ENCODE results near the gene PYDC2. TPM values are rescaled to one million over a fixed set of nuclear protein-coding genes. Genes with fewer than 3 reads are reported as not detected.
A peak's percentile ranks its signal among the peaks of the same experiment; 100 is the strongest.

Gene PYDC2
- total and polyA plus RNA-seq, 2 of the 8 experiments (the other 6 are each of a cell fraction or from before 2014, with no cell fraction given): not detected

DNA sequence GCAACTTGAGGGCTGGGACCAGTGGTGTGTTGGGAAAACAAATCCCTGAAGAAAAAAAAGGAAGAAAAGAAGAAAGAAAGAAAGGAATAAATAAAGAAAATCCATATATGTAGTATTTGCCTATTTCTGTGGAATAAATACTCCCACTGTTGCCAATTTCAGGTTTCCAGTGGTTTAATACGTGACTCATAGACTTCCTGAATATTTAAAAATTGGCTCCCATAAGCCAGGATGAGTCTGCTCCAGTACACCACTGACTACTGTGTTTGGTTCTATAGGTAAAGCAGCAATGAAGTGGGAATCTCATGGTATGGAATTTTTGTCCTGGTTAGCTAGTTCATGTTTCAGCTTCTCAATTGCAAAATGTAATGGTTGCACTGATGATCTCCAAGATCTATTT is 31.6 kb downstream of the PYDC2 start:
- Histone ChIP-seq H2BK5ac (ENCODE audit: low read depth, low read length) (no peak overlapping the region), H2BK12ac (ENCODE audit: low read depth, low read length) (no peak overlapping the region), H3K27ac (ENCODE audit: low read depth, low read length) (no peak overlapping the region), H2BK120ac (replicated peaks; ENCODE audit: low read depth, low read length) (peak overlapping the region; percentile 4), H3K79me2 (ENCODE audit: control insufficient read depth in 1 of 2, insufficient read depth in 2 of 2, low read length in 2 of 2) (no peaks in the 10 kb centered on the region), H4K5ac (ENCODE audit: insufficient read length, low read depth, low read length) (no peak overlapping the region), H3K9ac (replicated peaks in 1 of 4; ENCODE audit: extremely low read depth in 1 of 4, low read depth in 3 of 4, low read length in 3 of 4) (no peak overlapping the region), H4K91ac (replicated peaks; ENCODE audit: insufficient read length, low read length) (no peak overlapping the region), H3K23me2 (ENCODE audit: low read depth, low read length) (no peaks in the 10 kb centered on the region; the same call in 1 of the 2 replicates), H2BK20ac (ENCODE audit: low read length) (no peak overlapping the region), H3K79me1 (ENCODE audit: low read depth, low read length) (no peaks in the 10 kb centered on the region), H3K18ac (ENCODE audit: extremely low read depth, low read length) (no peak overlapping the region), H3K56ac (replicated peaks; ENCODE audit: insufficient read length, low read depth, low read length) (no peak overlapping the region), H3K27me3 (replicated peaks in 1 of 4; ENCODE audit: control insufficient read depth in 3 of 4, extremely low read depth in 1 of 4, insufficient read depth in 3 of 4, low read length in 3 of 4) (no peaks in the 10 kb centered on the region), H3K4ac (replicated peaks; ENCODE audit: insufficient read length, low read depth, low read length) (no peak overlapping the region), H3K23ac (ENCODE audit: insufficient read length) (no peak overlapping the region), H3K36me3 (ENCODE audit: control insufficient read depth in 2 of 4, insufficient read depth in 4 of 4, low read length in 3 of 4) (no peaks in the 10 kb centered on the region), H3K4me2 (ENCODE audit: insufficient read depth in 1 of 2, low read depth in 2 of 2, low read length in 2 of 2) (no peak overlapping the region), H2AFZ (ENCODE audit: low read length) (no peak overlapping the region), H4K20me1 (replicated peaks in 1 of 2; ENCODE audit: control insufficient read depth in 1 of 2, insufficient read depth in 2 of 2, low read length in 2 of 2) (no peaks in the 10 kb centered on the region), H2BK15ac (ENCODE audit: low read length) (no peak overlapping the region), H2AK5ac (ENCODE audit: low read depth, low read length) (no peak overlapping the region), H4K8ac (ENCODE audit: extremely low read depth, insufficient read depth, low read length) (no peak overlapping the region), H3K9me3 (ENCODE audit: insufficient read depth in 2 of 2, low read depth in 1 of 2, low read length in 1 of 2) (no peaks in the 10 kb centered on the region), H3K4me1 (replicated peaks in 1 of 4; ENCODE audit: control insufficient read depth in 3 of 4, insufficient read depth in 4 of 4, low read length in 3 of 4) (no peaks in the 10 kb centered on the region; a peak in 1 of 7 replicates), H3K14ac (ENCODE audit: insufficient read length) (no peak overlapping the region), H3K4me3 (ENCODE audit: extremely low read depth in 1 of 4, insufficient read depth in 2 of 4, low read depth in 3 of 4, low read length in 4 of 4) (no peak overlapping the region)
- no peak for DNase-seq (ENCODE audit: low read depth in 1 of 2, low spot score in 2 of 2)
- FAIRE-seq: no peak
- POLR2A ChIA-PET (ENCODE audit: partially characterized antibody): no interaction called here
- CTCF ChIA-PET (ENCODE audit: partially characterized antibody): no interaction called here
- WGBS, 2 experiments (ENCODE audit: extremely low coverage in 1 of 2, insufficient coverage in 1 of 2, insufficient read length in 1 of 2, insufficient replicate concordance in 2 of 2, low coverage in 1 of 2, low lambda C conversion rate in 2 of 2, missing lambda C conversion rate in 1 of 2): 82% methylated on average over 1 of the region's 1 CpG; no CpG with 5 or more reads in 1 of the 2 experiments
- TF ChIP-seq SP1 (IDR thresholded peaks at IDR 0.05; ENCODE audit: low read depth, low read length): no peak
- no peak for TF ChIP-seq POU5F1 (IDR thresholded peaks at IDR 0.05; ENCODE audit: low read depth, low read length)
- no peak for TF ChIP-seq CTBP2 (IDR thresholded peaks at IDR 0.05; ENCODE audit: borderline replicate concordance, insufficient read depth, insufficient read length, low read length)
- no peak for TF ChIP-seq KDM1A (IDR thresholded peaks at IDR 0.05; ENCODE audit: borderline replicate concordance, low read length)
- no peak for TF ChIP-seq HDAC2 (IDR thresholded peaks at IDR 0.05; ENCODE audit: borderline replicate concordance in 1 of 2, low read depth in 2 of 2, low read length in 2 of 2)
- no peak for TF ChIP-seq CBX5 (IDR thresholded peaks at IDR 0.05; ENCODE audit: low read depth, low read length)
- no peak for TF ChIP-seq HDAC6 (IDR thresholded peaks at IDR 0.05; ENCODE audit: low read depth, low read length)
- no peak for TF ChIP-seq SIRT6 (IDR thresholded peaks at IDR 0.05; ENCODE audit: low read length)
- no peak for TF ChIP-seq SRF (IDR thresholded peaks at IDR 0.05; ENCODE audit: low read depth, low read length)
- no peak for TF ChIP-seq GTF2F1 (IDR thresholded peaks at IDR 0.05; ENCODE audit: borderline replicate concordance, low read depth, low read length)
- TF ChIP-seq BACH1 (IDR thresholded peaks at IDR 0.05; ENCODE audit: low read length): no peak
- TF ChIP-seq GABPA (IDR thresholded peaks at IDR 0.05; ENCODE audit: borderline replicate concordance, insufficient read depth, low read length): no peak
- TF ChIP-seq CHD1 (IDR thresholded peaks at IDR 0.05; ENCODE audit: low read depth, low read length): no peak

Measured in H1 (cell line).